Tongue (tissue), 2 donors: ENCODE data around the gene C3. TPM values are rescaled to one million over a fixed set of nuclear protein-coding genes. Genes with fewer than 3 reads are reported as not detected.
"Not testable (repeated sequence)": the region's sequence is repeated elsewhere in the genome, so short reads cannot be mapped to it uniquely, and the experiment has no call there.

ENCODE experiments used
- DNase-seq: peaks from one replicate; pipeline ENCODE4 v3.0.0-alpha.2; 2015
- total RNA-seq: library from RNA; depleted of rRNA; stranded (reverse); fragments of >200 nt; gene quantifications from one replicate; pipeline ENCODE4 v1.2.3, GENCODE V29; 2014

C3 gene
- total RNA-seq, 1 donor from 2014 or later = 27.8 TPM

GRCh38 chr19:6712692-6713670 lies 7.5 kb downstream of the C3 start:
- no peak for DNase-seq

DNA sequence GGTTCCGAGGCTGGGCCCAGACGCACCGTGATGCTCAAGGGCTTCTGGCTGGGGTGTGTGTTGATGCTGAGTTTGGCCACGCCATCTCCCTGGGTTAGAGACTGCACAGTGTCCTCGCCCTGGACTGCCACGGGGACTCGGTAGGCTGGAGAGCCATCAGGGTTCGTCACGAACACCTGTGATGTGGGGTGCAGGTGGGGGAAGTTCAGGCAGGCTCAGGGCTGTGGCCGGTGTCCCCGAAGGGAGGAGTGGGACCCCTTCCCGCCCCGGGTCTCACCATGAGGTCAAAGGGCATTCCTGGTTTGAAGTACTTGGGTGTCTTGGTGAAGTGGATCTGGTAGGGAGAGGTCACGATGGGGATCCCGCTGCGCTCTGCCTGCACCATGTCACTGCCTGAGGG lies 8.2 kb downstream of the C3 start:
- no peak for DNase-seq

DNA sequence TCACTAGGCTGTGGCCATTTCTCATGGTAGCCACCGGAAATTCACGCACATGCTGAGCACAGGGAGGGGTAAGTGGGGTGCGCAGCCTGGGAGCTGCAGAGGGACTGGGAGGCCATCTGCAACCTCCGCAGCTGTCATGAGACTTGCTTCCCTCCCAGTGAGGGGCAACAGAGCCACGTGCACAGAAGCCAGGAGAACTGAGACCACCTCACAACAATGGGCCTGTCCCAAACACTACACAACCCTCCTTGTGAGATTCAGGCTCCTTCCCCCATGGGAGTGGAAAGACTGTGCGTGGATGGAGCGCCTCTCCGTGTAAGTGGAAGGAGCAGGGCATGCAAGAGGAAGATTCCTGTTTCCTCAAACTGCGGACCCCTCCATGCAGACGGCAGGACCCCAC lies 8.8 kb downstream of the C3 start:
- DNase-seq = no peak

- DNase-seq = no peak
Measured at GRCh38 chr19:6711078-6711361, 9.4 kb downstream of the C3 start.

DNA sequence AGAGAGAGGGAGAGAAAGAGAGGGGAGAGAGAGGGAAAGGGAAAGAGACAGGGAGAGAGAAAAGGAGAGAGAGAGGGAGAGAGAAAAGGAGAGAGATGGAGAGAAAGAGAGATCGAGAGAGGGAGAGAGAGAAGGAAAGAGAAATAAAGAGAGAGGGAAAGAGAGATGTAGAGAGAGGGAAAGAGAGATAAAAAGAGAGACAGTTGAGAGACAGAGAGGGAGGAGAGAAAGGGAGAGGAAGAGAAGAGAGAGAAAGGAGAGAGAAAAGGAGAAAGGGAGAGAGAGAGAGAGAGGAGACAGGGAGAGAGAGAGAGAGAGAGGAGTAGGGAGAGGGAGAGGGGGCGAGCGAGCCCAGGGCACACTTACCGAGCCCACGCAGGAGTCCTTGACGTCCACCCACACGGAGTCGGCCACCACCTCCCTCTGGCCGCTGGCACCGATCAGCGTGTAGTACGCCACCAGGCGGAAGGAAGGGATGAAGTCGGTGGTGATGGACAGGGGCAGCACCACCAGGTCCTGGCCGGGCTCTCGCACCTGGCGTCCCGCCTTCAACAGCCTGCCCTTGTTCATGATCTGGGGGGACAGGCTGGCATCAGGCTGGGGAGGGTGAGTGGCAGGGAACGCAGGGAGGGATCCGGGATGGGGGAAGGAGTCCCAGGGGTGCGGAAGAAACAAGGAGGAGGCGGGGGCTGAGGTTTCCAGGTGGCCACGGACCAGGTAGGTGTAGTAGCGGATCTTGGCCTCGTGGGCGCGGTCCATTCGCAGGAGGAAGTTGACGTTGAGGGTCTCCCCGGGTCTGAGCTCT lies 10.0 kb downstream of the C3 start:
- DNase-seq = no peak

DNA sequence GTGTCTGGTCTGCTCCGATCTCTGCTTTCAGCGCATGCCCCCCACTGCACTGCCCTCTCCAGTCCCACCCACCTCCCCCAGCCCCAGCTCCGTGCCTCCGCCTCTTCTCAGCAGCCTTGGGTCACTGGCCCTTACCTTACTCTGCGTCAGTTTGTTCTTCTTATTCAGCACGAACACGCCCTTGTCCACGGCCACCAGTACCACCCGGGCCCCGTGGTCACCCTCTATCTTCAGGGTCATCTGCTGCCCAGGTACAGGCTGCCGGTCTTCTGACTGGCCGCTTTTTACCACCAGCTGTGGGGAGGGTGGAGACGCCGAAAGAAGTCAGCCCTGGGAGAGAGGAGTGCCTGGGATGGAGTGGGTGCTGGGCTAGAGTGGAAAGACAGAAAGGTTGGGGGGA lies 10.9 kb downstream of the C3 start:
- DNase-seq = no peak

GRCh38 chr19:6708913-6709312 lies 11.5 kb downstream of the C3 start:
- DNase-seq = not testable (repeated sequence)

GRCh38 chr19:6708346-6708745 lies 12.1 kb downstream of the C3 start:
- no peak for DNase-seq

GRCh38 chr19:6707658-6708018 lies 12.8 kb downstream of the C3 start:
- no peak for DNase-seq

DNA sequence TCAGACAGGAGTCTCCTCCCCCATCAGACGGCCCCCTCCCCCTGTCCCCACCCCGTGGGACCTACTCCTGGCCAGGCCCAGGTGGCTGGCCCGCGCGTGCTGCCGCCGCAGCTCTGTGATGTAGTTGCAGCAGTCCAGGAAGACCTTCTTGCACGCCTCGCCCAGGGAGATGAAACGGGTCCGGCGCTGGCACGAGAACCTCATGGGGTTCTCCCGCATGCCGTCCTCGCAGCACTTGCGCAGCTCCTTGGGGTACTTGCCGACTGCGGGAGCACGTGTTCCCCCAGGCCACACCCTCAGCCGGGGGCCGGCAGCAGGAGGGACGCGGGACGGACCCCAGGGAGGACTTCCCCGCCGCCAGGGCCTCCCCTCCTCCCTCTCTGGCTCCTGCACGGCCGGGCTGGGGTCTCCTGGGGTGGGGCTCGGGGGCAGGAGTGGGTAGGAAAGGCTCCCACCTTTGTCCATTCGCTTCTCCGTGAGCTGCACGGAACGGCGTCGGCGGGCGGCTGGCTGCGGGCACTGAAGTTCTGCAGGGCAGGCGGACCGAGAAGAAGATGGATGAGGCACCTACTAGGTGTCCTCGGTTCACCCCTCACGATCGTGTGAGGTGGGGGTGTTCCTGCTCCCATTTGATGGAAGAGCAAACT lies 13.3 kb downstream of the C3 start:
- no peak for DNase-seq

DNA sequence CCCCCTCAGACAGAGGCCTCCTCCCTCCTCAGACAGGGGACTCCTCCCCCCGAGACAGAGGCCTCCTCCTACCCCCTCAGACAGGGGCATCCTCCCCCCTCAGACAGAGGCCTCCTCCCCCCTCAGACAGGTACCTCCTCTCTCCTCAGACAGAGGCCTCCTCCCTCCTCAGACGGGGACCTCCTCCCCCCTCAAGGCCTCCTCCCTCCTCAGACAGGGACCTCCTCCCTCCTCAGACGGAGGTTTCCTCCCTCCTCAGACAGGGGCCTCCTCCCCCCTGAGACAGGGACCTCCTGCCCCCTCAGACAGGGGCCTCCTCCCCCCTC lies 13.9 kb downstream of the C3 start:
- DNase-seq = no peak

GRCh38 chr19:6705931-6706632 lies 14.4 kb downstream of the C3 start:
- no peak for DNase-seq

DNA sequence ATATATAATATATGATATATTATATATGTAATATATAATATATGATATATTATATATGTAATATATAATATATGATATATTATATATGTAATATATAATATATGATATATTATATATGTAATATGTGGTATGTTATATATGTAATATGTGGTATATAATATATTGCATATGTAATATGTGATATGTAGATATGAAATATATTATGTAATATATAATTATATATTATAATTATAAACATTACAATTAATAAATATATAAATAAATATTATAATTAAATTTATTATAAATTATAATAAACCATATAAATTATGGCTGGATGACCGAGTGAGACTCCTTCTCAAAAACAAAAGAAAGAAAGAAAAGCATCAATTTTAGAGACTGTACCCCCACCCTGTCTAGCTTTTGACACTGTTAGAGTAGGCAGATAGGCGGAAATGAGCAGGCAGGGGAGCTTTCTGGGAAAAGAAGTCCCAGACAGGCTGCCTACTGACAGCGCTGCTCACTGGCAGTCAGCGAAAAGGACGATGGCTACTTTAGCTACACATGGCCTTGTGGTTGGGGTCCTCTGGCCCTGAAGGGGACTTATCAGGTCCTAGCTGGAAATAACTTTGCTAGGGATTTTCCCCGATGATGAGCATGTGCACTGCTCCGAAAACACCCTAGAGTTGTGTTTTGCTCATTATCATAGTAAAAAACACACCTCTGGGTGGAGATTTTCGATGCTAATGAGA lies 19.7 kb downstream of the C3 start:
- no peak for DNase-seq

GRCh38 chr19:6699935-6700334 lies 20.5 kb downstream of the C3 start:
- DNase-seq = no peak

- no peak for DNase-seq
Measured at GRCh38 chr19:6697291-6697690, 23.2 kb downstream of the C3 start.

DNA sequence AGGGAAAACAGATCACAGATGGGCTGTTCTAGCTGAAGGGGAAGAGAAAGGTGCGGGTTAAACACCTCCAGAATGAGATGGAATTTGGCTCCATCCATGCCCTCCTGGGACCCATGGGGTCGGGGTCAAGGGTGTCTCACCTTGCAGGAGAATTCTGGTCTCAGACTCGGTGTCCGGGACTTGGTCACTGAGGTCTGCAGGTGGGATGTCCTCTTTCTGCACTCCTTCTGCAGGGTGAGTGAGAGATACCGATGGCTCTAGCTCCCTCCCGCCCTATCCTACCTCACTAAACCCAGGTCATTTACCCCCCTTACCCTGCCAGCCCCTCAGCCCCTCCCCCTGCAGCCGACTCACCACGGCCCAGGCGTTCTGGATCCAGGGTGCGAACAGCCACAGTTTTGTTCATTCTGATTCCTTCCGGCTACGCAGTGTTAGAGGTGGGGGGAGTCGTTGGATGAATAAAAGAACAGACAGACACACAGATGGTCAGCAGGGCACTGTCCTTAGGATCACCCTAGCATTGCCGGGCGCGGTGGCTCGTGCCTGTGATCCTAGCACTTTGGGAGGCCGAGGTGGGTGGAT lies 24.1 kb downstream of the C3 start:
- no peak for DNase-seq

- DNase-seq = no peak
Measured at GRCh38 chr19:6694147-6694815, 26.2 kb downstream of the C3 start.

DNA sequence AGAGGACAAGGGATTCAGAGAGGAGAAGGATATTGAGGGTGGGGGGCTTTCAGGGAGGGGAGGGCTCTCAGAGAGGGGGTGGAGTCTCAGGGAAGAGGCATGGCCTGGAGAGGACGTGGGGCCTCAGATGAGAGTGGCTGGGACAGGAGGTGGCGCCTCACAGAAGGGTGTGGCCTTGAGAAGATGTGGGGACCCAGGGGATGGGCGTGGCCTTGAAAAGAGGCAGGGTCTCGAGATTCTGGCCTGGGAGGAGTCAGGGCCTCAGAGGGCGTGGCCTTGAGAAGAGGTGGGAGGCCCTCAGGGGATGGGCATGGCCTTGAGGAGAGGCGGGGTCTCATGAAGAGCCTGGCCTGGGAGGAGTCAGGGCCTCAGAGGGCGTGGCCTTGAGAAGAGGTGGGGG lies 26.8 kb downstream of the C3 start:
- no peak for DNase-seq

GRCh38 chr19:6693056-6693471 lies 27.4 kb downstream of the C3 start:
- DNase-seq = no peak

GRCh38 chr19:6692027-6692426 lies 28.4 kb downstream of the C3 start:
- no peak for DNase-seq

- DNase-seq = no peak
Measured at GRCh38 chr19:6691342-6691741, 29.1 kb downstream of the C3 start.
